HepG2 (cell line): ENCODE data around the gene SHC3. TPM values are rescaled to one million over a fixed set of nuclear protein-coding genes. Genes with fewer than 3 reads are reported as not detected.
A peak's percentile ranks its signal among the peaks of the same experiment; 100 is the strongest.

Experiments used
- ATAC-seq: fragments of 200-7000 bp; cut with Tn5 transposase; 3 replicates; pipeline ENCODE4 v1.9.1; 2020; ENCODE audit warnings: mild to moderate bottlenecking, moderate library complexity
- BruUV-seq: library from RNA; stranded (reverse); fragments of 400-500 nt; replicated peaks from 2 replicates; lab custom pipeline; 2021; lab: Mats Ljungman, UMichigan
- CTCF ChIA-PET: fragments of 300-600 bp; formaldehyde crosslinking; extraction: SDS; loops from one replicate; lab custom pipeline; 2021; ENCODE audit warnings: low total read pairs, inconsistent platforms, low intra/inter-chr PET ratio; lab: Yijun Ruan, JAX
- POLR2A ChIA-PET: fragments of 350-600 bp; sonication (Branson Sonifier 250); formaldehyde crosslinking; loops from one replicate; lab custom pipeline; 2020; ENCODE audit warnings: antibody characterized with exemption, inconsistent platforms; lab: Yijun Ruan, JAX
- DNase-seq: peaks from one replicate; pipeline ENCODE4 v3.0.0-alpha.2; 2015; ENCODE audit warnings: low spot score
- FAIRE-seq: peaks from 3 replicates; lab custom pipeline; 2011; peaks lifted over from hg19 to GRCh38; lab: Jason Lieb, UNC
- H2AFZ ChIP-seq: one replicate; pipeline ENCODE4 v1.6.1; 2011; ENCODE audit warnings: low read length, inconsistent platforms
- H3K27ac ChIP-seq: fragments of 300-600 bp; 3 replicates; pipeline ENCODE4 v1.8.0; 2011; ENCODE audit warnings: mixed run types, mild to moderate bottlenecking, mixed read lengths, low read length, inconsistent platforms; ENCODE audit not compliant: insufficient read depth; ENCODE audit errors: extremely low read length
- H3K27me3 ChIP-seq, 2 experiments: fragments of 200-600 bp in 1 of 2; 2 replicates in 1 of 2; 3 replicates in 1 of 2; pipeline versions ENCODE4 v1.6.0 to v1.8.0; 2011; ENCODE audit warnings: low read length in 2 of 2, mild to moderate bottlenecking in 2 of 2, moderate library complexity in 2 of 2, inconsistent platforms in 1 of 2; ENCODE audit not compliant: insufficient read depth in 2 of 2, control insufficient read depth in 1 of 2
- H3K36me3 ChIP-seq, 2 experiments: fragments of 200-600 bp in 1 of 2; replicated peaks in 1 of 2; 2 replicates in 1 of 2; 3 replicates in 1 of 2; pipeline versions ENCODE4 v1.5.1 to v1.8.0; 2011; ENCODE audit warnings: low read length in 2 of 2, inconsistent platforms in 1 of 2; ENCODE audit not compliant: insufficient read depth in 2 of 2, control insufficient read depth in 1 of 2
- H3K4me1 ChIP-seq: 2 replicates; pipeline ENCODE4 v1.5.1; 2012; ENCODE audit warnings: low read length, inconsistent platforms; ENCODE audit not compliant: insufficient read depth
- H3K4me2 ChIP-seq: 2 replicates; pipeline ENCODE4 v1.6.0; 2011; ENCODE audit warnings: low read depth, low read length, inconsistent platforms
- H3K4me3 ChIP-seq, 3 experiments: fragments of 200-600 bp in 1 of 3; sonication (generic), shearing (Covaris generic) in 1 of 3; replicated peaks in 1 of 3; 2 replicates each; pipeline ENCODE4 v1.5.1; 2011 to 2016; ENCODE audit warnings: low read length in 3 of 3, inconsistent platforms in 2 of 3, low read depth in 2 of 3, mild to moderate bottlenecking in 2 of 3, control low read depth in 1 of 3, mixed read lengths in 1 of 3; ENCODE audit not compliant: insufficient read depth in 1 of 3
- H3K79me2 ChIP-seq: one replicate; pipeline ENCODE4 v1.6.1; 2011; ENCODE audit warnings: low read length, inconsistent platforms; ENCODE audit not compliant: insufficient read depth
- H3K9ac ChIP-seq: 2 replicates; pipeline ENCODE4 v1.6.0; 2011; ENCODE audit warnings: mild to moderate bottlenecking, low read depth, low read length, inconsistent platforms; ENCODE audit not compliant: insufficient read depth
- H3K9me3 ChIP-seq: 2 replicates; pipeline ENCODE4 v1.5.1; 2012; ENCODE audit warnings: mild to moderate bottlenecking, low read length
- H4K20me1 ChIP-seq: 2 replicates; pipeline ENCODE4 v1.6.0; 2011; ENCODE audit warnings: inconsistent platforms, mild to moderate bottlenecking, low read length, moderate library complexity; ENCODE audit not compliant: insufficient read depth
- GRHL1 ChIP-seq: sonication (generic); formaldehyde crosslinking; conservative IDR thresholded peaks from 2 replicates; pipeline ENCODE4 v1.8.0; 2022; ENCODE audit warnings: missing genetic modification reagents
- MAFF ChIP-seq: IDR thresholded peaks from 2 replicates; pipeline ENCODE4 v1.6.1; 2011; ENCODE audit warnings: low read depth, low read length, improper control_type of control experiment
- MAFK ChIP-seq, 2 experiments: IDR thresholded peaks in 1 of 2; conservative IDR thresholded peaks in 1 of 2; 2 replicates each; pipeline ENCODE4 v1.6.1; 2011; ENCODE audit warnings: improper control_type of control experiment in 2 of 2, low read length in 2 of 2
- MYC ChIP-seq: sonication (generic); formaldehyde crosslinking; IDR thresholded peaks from 2 replicates; pipeline ENCODE4 v1.9.0; 2021; ENCODE audit warnings: missing genetic modification reagents, borderline replicate concordance
- NFAT5 ChIP-seq: sonication (generic); formaldehyde crosslinking; IDR thresholded peaks from 2 replicates; pipeline ENCODE4 v1.4.0; 2020; ENCODE audit warnings: missing genetic modification reagents
- PITX1 ChIP-seq: sonication (generic); formaldehyde crosslinking; IDR thresholded peaks from 2 replicates; pipeline ENCODE4 v1.5.1; 2020; ENCODE audit warnings: mild to moderate bottlenecking, missing genetic modification reagents
- ZBTB14 ChIP-seq: sonication (generic); formaldehyde crosslinking; IDR thresholded peaks from 2 replicates; pipeline ENCODE4 v1.4.0; 2020; ENCODE audit warnings: missing genetic modification reagents
- WGBS: methylation state at CpG from one replicate; pipeline ENCODE4 v1.1.6; 2017; ENCODE audit warnings: low lambda C conversion rate; 5-methylcytosine and 5-hydroxymethylcytosine counted together
- in situ Hi-C: cut with HindIII; loops from 2 replicates; pipeline ENCODE4 v1.10.0; 2017; ENCODE audit warnings: low pct_unique_long_range_greater_than_20kb; ENCODE audit not compliant: extremely low pct_ligation_motif_present
- intact Hi-C: fragments of 100-400 bp; cut with micrococcal nuclease; formaldehyde crosslinking; loops from one replicate; pipeline ENCODE4 v1.10.0; 2022; ENCODE audit not compliant: unreplicated experiment
- polyA plus RNA-seq, 8 experiments: library from polyadenylated mRNA; depleted of rRNA in 3 of 8; stranded (reverse) in 7 of 8; unstranded in 1 of 8; fragments of >200 nt; fragmentation: Illumina TruSeq in 4 of 8; extraction: Trizol in 4 of 8; gene quantifications; 2 replicates each; pipeline versions ENCODE4 v1.2.1 to v1.2.3, GENCODE V29; 2011 to 2016; ENCODE audit warnings: low read depth in 4 of 8, missing spikeins in 1 of 8, mixed read lengths in 1 of 8; ENCODE audit not compliant: insufficient read depth in 1 of 8
- total RNA-seq, 5 experiments: library from RNA; depleted of rRNA; stranded (reverse); fragments of >200 nt; fragmentation: Illumina TruSeq; extraction: Trizol; gene quantifications; 2 replicates each; pipeline ENCODE4 v1.2.3, GENCODE V29; 2016; ENCODE audit warnings: low read depth in 1 of 5

Gene SHC3
- total and polyA plus RNA-seq, 2 of the 13 experiments (the other 11 are each of a cell fraction or from before 2014, with no cell fraction given) = 0.09 to 0.89 TPM

- Histone ChIP-seq H3K79me2 (no peaks in the 10 kb centered on the region), H3K4me3 (no peak overlapping the region), H4K20me1 (no peaks in the 10 kb centered on the region), H3K4me2 (no peak overlapping the region), H3K27me3 (peaks cover 0 to 14% of the 10 kb centered on the region in 2 experiments; a peak in 2 of 5 replicates), H3K4me1 (no peaks in the 10 kb centered on the region), H3K36me3 (no peaks in the 10 kb centered on the region), H3K27ac (no peak overlapping the region), H3K9me3 (no peaks in the 10 kb centered on the region), H2AFZ (no peak overlapping the region), H3K9ac (no peak overlapping the region)
- DNase-seq (no peak), FAIRE-seq (no peak), ATAC-seq (no peak)
- in situ Hi-C loops = no loop called here
- no peak for TF ChIP-seq PITX1 (CRISPR knock-in tag)
- TF ChIP-seq MAFF = 0 out of 2 replicates have a peak, but pooled peaks have one; percentile 6
- no peak for TF ChIP-seq ZBTB14 (CRISPR knock-in tag)
- TF ChIP-seq NFAT5 (CRISPR knock-in tag) = no peak
- TF ChIP-seq GRHL1 (CRISPR knock-in tag) = no peak
- peak in 1 of 2 experiments; percentile 48; a peak in 1 of 4 replicates for TF ChIP-seq MAFK (conservative IDR thresholded peaks at IDR 0.05 in 1 of 2, IDR thresholded peaks at IDR 0.05 in 1 of 2; ENCODE audit: low read length in 2 of 2)
- TF ChIP-seq MYC (CRISPR knock-in tag) = no peak
- ChIA-PET CTCF (no interaction called here), POLR2A (no interaction called here)
- 28% methylated on average over 5 of the region's 5 CpGs for WGBS
- intact Hi-C loops = no loop called here
- BruUV-seq = no TSS peak
Measured at GRCh38 chr9:88978034-88978433, 200.6 kb downstream of the SHC3 start.
